A204.1 (cell line): ENCODE data around the gene BRPF3.

ENCODE experiments used
- FAIRE-seq: peaks from 2 replicates; lab custom pipeline; 2012; peaks lifted over from hg19 to GRCh38; lab: Jason Lieb, UNC

The BRPF3 gene

GRCh38 chr6:36269834-36270705 lies 73.5 kb downstream of the BRPF3 start, which contains the start of gene PNPLA1:
Gene PNPLA1 (plus strand): TSS chr6:36270060. CDS start chr6:36270460, 400 bp downstream.
- no peak for FAIRE-seq

GRCh38 chr6:36272234-36272633 lies 75.7 kb downstream of the BRPF3 start:
- FAIRE-seq = no peak

- no peak for FAIRE-seq
These were observed 76.5 kb downstream of the BRPF3 start for GRCh38 chr6:36273067-36273466.

GRCh38 chr6:36273802-36274514 lies 77.4 kb downstream of the BRPF3 start:
- FAIRE-seq = no peak

GRCh38 chr6:36276581-36277536 lies 80.3 kb downstream of the BRPF3 start:
- FAIRE-seq = no peak

GRCh38 chr6:36277946-36278470 lies 81.5 kb downstream of the BRPF3 start:
- no peak for FAIRE-seq

GRCh38 chr6:36280467-36280866 lies 83.9 kb downstream of the BRPF3 start:
- no peak for FAIRE-seq

GRCh38 chr6:36280983-36281382 lies 84.4 kb downstream of the BRPF3 start:
- FAIRE-seq = no peak
